ENCODE measurements around the gene CTSE.

CTSE gene

DNA sequence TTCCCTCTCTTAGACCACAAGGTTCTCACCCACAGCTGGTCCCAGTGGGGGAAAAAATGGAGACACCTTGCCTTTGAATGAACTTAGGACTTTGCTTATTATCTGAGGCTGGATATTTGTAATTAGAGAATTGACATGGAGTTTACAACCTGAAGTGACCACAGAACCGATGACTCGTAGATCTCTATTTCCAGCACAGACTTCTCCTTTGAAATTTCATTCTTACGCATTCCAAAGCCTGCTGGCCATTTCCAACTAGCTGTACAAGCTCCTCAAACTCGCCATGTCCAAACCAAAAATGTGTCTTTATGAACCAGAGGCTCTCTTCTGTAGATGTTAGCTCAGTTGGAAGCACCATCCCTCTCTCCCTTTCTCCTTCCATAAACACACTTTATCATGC is 32.5 kb downstream of the CTSE start:
- TF ChIP-seq, protein P1, sequence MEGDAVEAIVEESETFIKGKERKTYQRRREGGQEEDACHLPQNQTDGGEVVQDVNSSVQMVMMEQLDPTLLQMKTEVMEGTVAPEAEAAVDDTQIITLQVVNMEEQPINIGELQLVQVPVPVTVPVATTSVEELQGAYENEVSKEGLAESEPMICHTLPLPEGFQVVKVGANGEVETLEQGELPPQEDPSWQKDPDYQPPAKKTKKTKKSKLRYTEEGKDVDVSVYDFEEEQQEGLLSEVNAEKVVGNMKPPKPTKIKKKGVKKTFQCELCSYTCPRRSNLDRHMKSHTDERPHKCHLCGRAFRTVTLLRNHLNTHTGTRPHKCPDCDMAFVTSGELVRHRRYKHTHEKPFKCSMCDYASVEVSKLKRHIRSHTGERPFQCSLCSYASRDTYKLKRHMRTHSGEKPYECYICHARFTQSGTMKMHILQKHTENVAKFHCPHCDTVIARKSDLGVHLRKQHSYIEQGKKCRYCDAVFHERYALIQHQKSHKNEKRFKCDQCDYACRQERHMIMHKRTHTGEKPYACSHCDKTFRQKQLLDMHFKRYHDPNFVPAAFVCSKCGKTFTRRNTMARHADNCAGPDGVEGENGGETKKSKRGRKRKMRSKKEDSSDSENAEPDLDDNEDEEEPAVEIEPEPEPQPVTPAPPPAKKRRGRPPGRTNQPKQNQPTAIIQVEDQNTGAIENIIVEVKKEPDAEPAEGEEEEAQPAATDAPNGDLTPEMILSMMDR (IDR thresholded peaks at IDR 0.05; ENCODE audit: low read depth, low read length), result no peak

DNA sequence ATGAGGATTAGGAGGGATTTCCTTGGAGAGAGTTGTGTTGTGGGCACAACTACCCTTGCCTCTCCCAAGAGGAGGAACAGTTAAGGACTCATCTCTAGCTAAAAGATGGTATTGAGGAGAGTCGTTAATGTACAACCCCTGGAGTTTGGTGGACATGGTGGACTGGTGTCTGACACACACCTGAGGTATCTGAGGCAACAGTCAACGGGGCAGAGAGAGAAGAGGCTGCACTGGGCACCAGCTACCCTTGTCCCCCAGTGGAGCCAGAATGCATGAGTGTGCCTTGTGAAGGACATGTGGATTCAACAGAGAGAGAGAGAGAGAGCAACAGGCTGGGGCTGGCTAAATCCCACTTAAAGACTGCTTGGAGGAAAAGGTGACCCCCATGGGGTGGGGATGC is 33.5 kb downstream of the CTSE start:
- TF ChIP-seq, protein P1 (IDR thresholded peaks at IDR 0.05; ENCODE audit: low read depth, low read length), result no peak
- no peak for DNase-seq (ENCODE audit: extremely low read depth, low read depth)

More for the DNA sequence above, 32.5 kb downstream of the CTSE start:
- DNase-seq (ENCODE audit: extremely low read depth, low read depth), result no peak

DNA sequence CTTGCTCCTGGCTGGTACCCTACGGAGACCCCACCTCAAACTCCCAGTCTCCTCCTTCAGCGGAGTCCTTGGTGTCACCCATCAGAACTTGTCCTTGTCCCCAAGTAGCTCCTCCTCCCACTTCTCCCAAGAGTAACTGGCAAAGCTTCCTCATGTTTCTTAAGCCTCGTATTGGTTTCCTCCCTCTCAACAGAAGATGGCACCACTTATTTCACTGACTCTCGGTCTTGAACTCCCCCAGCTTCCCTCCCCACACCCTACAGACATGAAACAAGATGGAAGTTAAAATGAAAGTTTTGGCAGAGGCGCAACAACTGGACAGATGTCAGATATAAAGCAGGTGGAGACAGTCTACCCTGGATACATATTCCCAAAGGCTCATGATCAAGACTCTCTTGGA is 33.9 kb downstream of the CTSE start:
- TF ChIP-seq, protein P1 (IDR thresholded peaks at IDR 0.05; ENCODE audit: low read depth, low read length), result no peak
- no peak for DNase-seq (ENCODE audit: extremely low read depth, low read depth)

DNA sequence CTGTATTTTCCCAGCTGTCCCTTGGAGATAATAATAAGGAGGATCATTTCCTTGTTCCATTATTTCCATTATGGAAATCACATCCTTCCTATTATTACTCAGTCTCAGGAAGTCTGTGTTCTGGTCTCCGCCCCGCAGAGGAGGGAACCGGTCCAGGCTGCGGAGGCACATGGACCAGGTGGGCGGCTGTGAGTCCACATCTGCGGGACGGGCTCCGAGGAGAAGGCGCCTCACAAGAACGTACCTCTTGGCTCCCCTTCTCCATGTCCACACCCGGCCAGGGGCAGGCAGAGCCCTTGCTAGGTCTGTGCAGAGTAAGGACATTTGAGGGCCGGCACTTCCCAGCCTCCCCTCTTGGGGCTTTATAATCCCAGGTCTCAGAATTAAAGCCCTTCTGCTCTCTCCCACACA is 35.1 kb downstream of the CTSE start:
- TF ChIP-seq, protein P1 (IDR thresholded peaks at IDR 0.05; ENCODE audit: low read depth, low read length), result no peak
- no peak for DNase-seq (ENCODE audit: extremely low read depth, low read depth)

DNA sequence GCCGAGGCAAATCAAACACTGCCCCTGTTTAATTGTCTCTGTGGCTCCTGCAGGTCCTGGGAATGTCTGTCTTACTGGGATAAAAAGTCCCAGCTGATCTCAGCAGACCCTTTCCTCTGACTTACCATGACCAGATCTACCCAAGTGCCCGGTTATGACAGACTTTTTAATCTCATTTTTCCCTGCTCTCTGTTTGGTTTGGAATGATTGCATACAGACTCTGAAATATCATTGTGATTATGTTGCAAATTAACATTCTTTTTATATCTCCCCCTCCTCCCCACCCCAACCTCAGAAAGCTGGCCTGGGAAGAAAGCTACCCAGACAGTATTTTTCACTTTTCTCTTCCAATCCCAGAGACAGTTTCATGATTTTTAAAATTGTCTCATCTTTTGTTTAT is 36.8 kb downstream of the CTSE start:
- TF ChIP-seq, protein P1 (IDR thresholded peaks at IDR 0.05; ENCODE audit: low read depth, low read length), result no peak
- no peak for DNase-seq (ENCODE audit: extremely low read depth, low read depth)

DNA sequence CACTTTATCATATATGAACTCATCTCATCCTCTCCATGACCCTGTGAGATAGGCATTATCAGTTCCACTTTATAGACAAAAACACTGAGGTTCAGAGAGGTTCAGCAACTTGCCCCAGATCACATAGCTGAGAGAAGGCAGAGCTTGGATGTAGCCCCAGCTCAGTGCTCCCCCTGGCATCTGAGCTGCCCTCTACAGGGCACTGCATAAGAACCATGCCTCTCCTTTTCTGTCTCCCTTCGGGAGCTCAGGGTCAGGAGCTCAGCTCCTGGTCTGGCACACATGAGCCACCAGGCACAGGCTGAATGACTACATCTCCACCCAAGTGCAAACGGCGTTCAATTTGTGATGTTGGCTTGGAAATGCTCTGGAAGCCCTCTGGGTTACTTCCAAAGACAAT is 37.4 kb downstream of the CTSE start:
- TF ChIP-seq, protein P1 (IDR thresholded peaks at IDR 0.05; ENCODE audit: low read depth, low read length), result no peak; the same call in none of the 2 replicates
- DNase-seq (ENCODE audit: extremely low read depth, low read depth), result no peak

DNA sequence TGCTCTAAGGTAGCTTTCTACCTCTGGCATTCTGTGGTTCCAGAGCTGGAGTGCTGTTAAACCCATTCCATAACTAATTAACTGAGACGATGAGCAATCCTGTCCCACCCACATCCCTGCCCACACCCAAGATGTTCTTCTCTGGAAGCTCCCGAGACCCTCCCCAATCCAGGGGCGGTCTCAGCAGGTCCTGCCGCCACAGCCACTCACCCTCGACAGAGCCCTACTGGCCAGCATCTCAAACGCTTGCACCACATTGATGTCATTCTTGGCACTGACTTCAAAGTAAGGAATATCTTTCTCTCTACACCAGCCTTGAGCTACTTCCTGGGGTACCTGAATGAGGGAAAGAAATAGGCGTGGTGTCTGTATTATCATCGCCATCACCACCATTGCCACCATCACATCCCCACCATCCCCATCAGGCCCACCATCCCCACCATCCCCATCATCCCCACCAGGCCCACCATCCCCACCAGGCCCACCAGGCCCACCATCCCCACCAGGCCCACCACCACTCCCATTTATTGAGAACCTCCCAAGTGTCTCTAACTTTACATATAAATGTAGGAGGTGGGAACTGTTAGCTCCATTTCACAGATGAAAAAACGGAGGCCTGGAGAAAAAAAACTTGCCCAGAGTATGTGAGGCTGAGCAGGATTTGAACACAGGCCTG is 38.2 kb downstream of the CTSE start:
- no peak for DNase-seq (ENCODE audit: extremely low read depth, low read depth)

More for the DNA sequence above, 38.2 kb downstream of the CTSE start:
- TF ChIP-seq, protein P1 (IDR thresholded peaks at IDR 0.05; ENCODE audit: low read depth, low read length), result no peak

All from AG09319 (cell line).